HG03095 (cell line): ENCODE results near the gene TMEM47.

Source experiments
- ATAC-seq: cut with Tn5 transposase; IDR thresholded peaks from one replicate; pipeline ENCODE4 v1.9.1; 2021; ENCODE audit warnings: moderate library complexity; ENCODE audit not compliant: unreplicated experiment

The TMEM47 gene

GRCh38 chrX:34656842-34657725, at the start of gene TMEM47:
Gene TMEM47, minus strand, starts transcription at chrX:34657285. Its CDS starts 256 bp downstream, at chrX:34657029.
- ATAC-seq = no peak

- no peak for ATAC-seq
These were observed 30.0 kb upstream of the TMEM47 start for GRCh38 chrX:34687095-34687494.

GRCh38 chrX:34659575-34659974, 2.5 kb upstream of the TMEM47 start:
- ATAC-seq = no peak

GRCh38 chrX:34658326-34658725, 1.2 kb upstream of the TMEM47 start:
- no peak for ATAC-seq

- no peak for ATAC-seq
These were observed 613 bp upstream of the TMEM47 start for GRCh38 chrX:34657726-34658070.

GRCh38 chrX:34656467-34656841, 631 bp downstream of the TMEM47 start:
- ATAC-seq = no peak

GRCh38 chrX:34655501-34656455, 1.3 kb downstream of the TMEM47 start:
- ATAC-seq = no peak

GRCh38 chrX:34654696-34655490, 2.2 kb downstream of the TMEM47 start:
- no peak for ATAC-seq

GRCh38 chrX:34653811-34654210, 3.3 kb downstream of the TMEM47 start:
- no peak for ATAC-seq

GRCh38 chrX:34642849-34643248, 14.2 kb downstream of the TMEM47 start:
- ATAC-seq = no peak

GRCh38 chrX:34638116-34638515, 19.0 kb downstream of the TMEM47 start:
- ATAC-seq = no peak

GRCh38 chrX:34634349-34634748, 22.7 kb downstream of the TMEM47 start:
- ATAC-seq = no peak

- ATAC-seq = no peak
These were observed 24.7 kb downstream of the TMEM47 start for GRCh38 chrX:34632384-34632783.

GRCh38 chrX:34631479-34632220, 25.4 kb downstream of the TMEM47 start:
- ATAC-seq = no peak

- ATAC-seq = no peak
These were observed 27.5 kb downstream of the TMEM47 start for GRCh38 chrX:34629572-34629971.

GRCh38 chrX:34624416-34624815, 32.7 kb downstream of the TMEM47 start:
- no peak for ATAC-seq

GRCh38 chrX:34619920-34620319, 37.2 kb downstream of the TMEM47 start:
- no peak for ATAC-seq

- no peak for ATAC-seq
These were observed 45.0 kb downstream of the TMEM47 start for GRCh38 chrX:34612036-34612435.

- ATAC-seq = no peak
These were observed 58.7 kb downstream of the TMEM47 start for GRCh38 chrX:34598362-34598761.

- no peak for ATAC-seq
These were observed 70.1 kb downstream of the TMEM47 start for GRCh38 chrX:34586936-34587335.
